Lung (tissue), 12 donors: ENCODE data around the gene CDK8. TPM values are rescaled to one million over a fixed set of nuclear protein-coding genes. Genes with fewer than 3 reads are reported as not detected.

Experiments
- ATAC-seq: fragments of 200-7000 bp; cut with Tn5 transposase; one replicate; pipeline ENCODE4 v1.9.1; 2020; ENCODE audit warnings: moderate number of reproducible peaks; ENCODE audit not compliant: insufficient read depth, low FRiP score
- DNase-seq, 3 donors: peaks; one replicate each; pipeline ENCODE4 v3.0.0-alpha.2; 2013 to 2017
- H3K27ac ChIP-seq, 2 donors: one replicate each; pipeline ENCODE4 v1.5.1; 2013; ENCODE audit warnings: mild to moderate bottlenecking in 2 of 2, moderate library complexity in 2 of 2, control low read depth in 1 of 2, inconsistent platforms in 1 of 2, low read depth in 1 of 2, low read length in 1 of 2
- H3K27me3 ChIP-seq, 3 donors: one replicate each; pipeline ENCODE4 v1.5.1; 2013; ENCODE audit warnings: low read length in 2 of 3; ENCODE audit not compliant: control insufficient read depth in 3 of 3, insufficient read depth in 3 of 3
- H3K36me3 ChIP-seq, 4 donors: one replicate each; pipeline ENCODE4 v1.5.1; 2013; ENCODE audit warnings: low read length in 4 of 4, mild to moderate bottlenecking in 1 of 4, moderate library complexity in 1 of 4; ENCODE audit not compliant: control insufficient read depth in 4 of 4, insufficient read depth in 4 of 4
- H3K4me1 ChIP-seq, 5 donors: one replicate each; pipeline ENCODE4 v1.5.1; 2013; ENCODE audit warnings: low read length in 5 of 5, mild to moderate bottlenecking in 2 of 5, moderate library complexity in 1 of 5; ENCODE audit not compliant: control insufficient read depth in 5 of 5, insufficient read depth in 5 of 5
- H3K4me3 ChIP-seq: one replicate; pipeline ENCODE4 v1.5.1; 2013; ENCODE audit warnings: mild to moderate bottlenecking, control low read depth, moderate library complexity
- H3K9ac ChIP-seq, 2 donors: one replicate each; pipeline ENCODE4 v1.5.1; 2013; ENCODE audit warnings: low read length in 2 of 2, control low read depth in 1 of 2; ENCODE audit not compliant: insufficient read depth in 1 of 2
- H3K9me3 ChIP-seq, 4 donors: one replicate each; pipeline ENCODE4 v1.5.1; 2013; ENCODE audit warnings: low read length in 3 of 4, mild to moderate bottlenecking in 1 of 4, moderate library complexity in 1 of 4; ENCODE audit not compliant: control insufficient read depth in 4 of 4, insufficient read depth in 3 of 4
- CTCF ChIP-seq: IDR thresholded peaks from 2 replicates; pipeline ENCODE4 v1.5.1; 2012; ENCODE audit warnings: mild to moderate bottlenecking; ENCODE audit errors: control extremely low read depth, extremely low read depth
- WGBS, 2 donors: extraction: QIAGEN DNeasy Blood & Tissue Kit; methylation state at CpG; one replicate each; pipeline ENCODE4 v1.1.7; 2013; 5-methylcytosine and 5-hydroxymethylcytosine counted together
- polyA plus RNA-seq, 2 donors: library from polyadenylated mRNA; stranded (reverse); fragments of 200-250 nt; gene quantifications; one replicate each; pipeline ENCODE4 v1.2.1, GENCODE V29; 2013
- total RNA-seq, 2 donors: library from RNA; depleted of rRNA in 1 of 2; stranded (reverse); fragments of >200 nt in 1 of 2; gene quantifications; one replicate each; pipeline ENCODE4 v1.2.1, GENCODE V29; 2014 to 2021
- donor health status: control.
- donor health status: control.
- donor health status: Bipolar disorder and iron deficiency.
- donor health status: healthy.
- donor health status: DM: yes; HTN: yes; CAD: no.

Gene CDK8
- total and polyA plus RNA-seq, 4 donors: 7.1 to 12.7 (median 9.6) TPM

DNA sequence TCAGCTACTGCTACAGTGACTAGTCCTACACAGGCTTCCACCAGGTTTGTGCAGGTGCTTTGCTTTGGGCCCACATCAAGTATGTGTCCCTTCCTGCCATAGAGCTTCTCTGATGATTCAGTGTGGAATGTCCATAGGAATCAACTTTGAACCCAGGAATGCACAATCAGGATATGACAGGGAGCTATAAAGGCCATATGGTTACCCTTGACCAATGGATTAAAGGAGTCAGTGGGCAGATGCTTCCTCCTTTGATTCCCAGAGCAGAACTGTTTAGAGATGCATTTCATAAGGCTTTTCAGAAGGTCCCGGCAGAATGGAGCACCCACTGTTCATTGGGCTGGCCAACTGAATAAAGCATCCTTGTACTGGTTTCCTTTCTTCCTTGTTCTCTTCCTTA, 158.3 kb downstream of the CDK8 start:
- no peaks in the 10 kb centered on the region for H3K4me1 ChIP-seq
- no peak overlapping the region for H3K9ac ChIP-seq
- no peak overlapping the region for H3K27ac ChIP-seq
- H3K36me3 ChIP-seq: peaks cover 0 to 2% (median 0%) of the 10 kb centered on the region in 4 donors
- no peak for DNase-seq
- H3K9me3 ChIP-seq: no peaks in the 10 kb centered on the region
- no peak for TF ChIP-seq CTCF
- ATAC-seq: no peak
- no peaks in the 10 kb centered on the region for H3K27me3 ChIP-seq
- 55 to 58% methylated on average over 1 of the region's 1 CpG for WGBS, 2 donors
- no peak overlapping the region for H3K4me3 ChIP-seq

DNA sequence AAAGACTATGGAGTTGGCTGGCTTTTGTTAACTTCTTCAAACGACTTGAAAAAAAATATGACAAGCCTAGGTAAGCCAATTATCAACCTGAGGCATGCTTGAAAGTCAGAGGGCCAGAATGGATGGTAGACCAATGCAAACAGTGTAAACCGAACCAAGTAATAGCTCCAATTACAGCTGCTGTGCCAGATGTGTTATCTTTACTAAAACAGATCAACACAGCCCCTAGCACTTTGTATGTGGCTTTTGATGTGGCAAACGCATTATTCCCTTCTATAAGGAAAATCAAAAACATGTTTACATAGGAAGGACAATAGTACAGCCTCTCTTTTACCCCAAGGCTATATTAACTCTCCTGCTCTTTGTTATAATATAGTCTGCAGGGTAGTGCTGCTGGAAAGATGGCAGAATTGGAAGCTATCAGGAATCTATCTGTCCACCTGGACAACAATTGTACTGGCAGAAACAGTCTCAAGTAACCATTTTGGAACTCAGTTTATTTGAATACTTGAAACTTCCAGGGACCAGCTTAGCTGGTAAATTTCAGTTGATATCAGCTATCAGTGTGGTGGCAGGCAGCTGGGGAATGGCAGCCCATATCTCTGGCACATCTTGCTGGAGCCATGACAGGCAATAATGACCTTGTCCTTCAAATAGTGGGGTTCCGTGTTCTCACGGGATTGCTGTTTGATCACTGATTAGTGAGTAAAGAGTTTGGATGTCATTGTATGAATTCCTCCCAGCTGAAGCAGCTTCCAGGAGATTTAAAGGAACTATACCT, 159.2 kb downstream of the CDK8 start:
- Histone ChIP-seq H3K27ac (no peak overlapping the region), H3K9ac (no peak overlapping the region), H3K36me3 (peaks cover 0 to 2% (median 0%) of the 10 kb centered on the region in 4 donors), H3K4me3 (no peak overlapping the region), H3K9me3 (no peaks in the 10 kb centered on the region), H3K27me3 (no peaks in the 10 kb centered on the region), H3K4me1 (no peaks in the 10 kb centered on the region)
- no peak for DNase-seq
- no peak for ATAC-seq
- no peak for TF ChIP-seq CTCF
- 84 to 86% methylated on average over 5 of the region's 5 CpGs for WGBS, 2 donors

- ATAC-seq (no peak), DNase-seq (no peak)
- Histone ChIP-seq H3K27me3 (no peaks in the 10 kb centered on the region), H3K27ac (no peak overlapping the region), H3K36me3 (no peaks in the 10 kb centered on the region), H3K4me3 (no peak overlapping the region), H3K9ac (no peak overlapping the region), H3K9me3 (no peaks in the 10 kb centered on the region), H3K4me1 (peaks cover 0 to 4% (median 0%) of the 10 kb centered on the region in 5 donors)
- no peak for TF ChIP-seq CTCF
- 81 to 85% methylated on average over 4 of the region's 4 CpGs for WGBS, 2 donors
Observed at GRCh38 chr13:26420282-26420960, 166.5 kb downstream of the CDK8 start.
